KBM-7 (cell line): ENCODE measurements around the gene RHOT2.
A peak's percentile ranks its signal among the peaks of the same experiment; 100 is the strongest.

ENCODE experiments used
- DNase-seq: peaks from one replicate; pipeline ENCODE4 v3.0.0-alpha.2; 2015
- in situ Hi-C: fragments of 300-500 bp; cut with MboI; formaldehyde crosslinking; loops from 2 replicates; pipeline ENCODE4 v1.14.3; 2020; ENCODE audit warnings: low sequenced_read_pairs, low pct_unique_long_range_greater_than_20kb, mixed read lengths

Gene RHOT2

DNA sequence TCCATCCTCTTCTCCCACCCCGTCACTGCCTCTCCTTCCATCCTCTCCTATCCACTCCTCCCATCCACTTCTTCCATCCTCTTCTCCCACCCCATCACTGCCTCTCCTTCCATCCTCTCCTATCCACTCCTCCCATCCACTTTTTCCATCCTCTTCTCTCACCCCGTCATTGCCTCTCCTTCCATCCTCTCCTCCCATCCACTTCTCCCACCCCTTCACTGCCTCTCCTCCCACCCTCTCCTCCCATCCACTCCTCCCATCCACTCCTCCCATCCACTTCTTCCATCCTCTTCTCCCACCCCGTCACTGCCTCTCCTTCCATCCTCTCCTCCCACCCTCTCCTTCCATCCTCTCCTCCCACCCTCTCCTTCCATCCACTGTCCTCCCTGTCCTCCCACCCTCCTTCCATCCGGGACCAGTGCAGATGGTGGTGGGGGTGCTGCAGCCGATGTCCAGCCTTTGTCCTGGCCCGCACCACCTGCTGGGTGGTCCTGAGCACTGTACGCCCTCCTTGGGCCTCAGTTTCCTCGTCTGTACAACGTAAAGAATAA lies 36.0 kb upstream of the RHOT2 start:
- in situ Hi-C loops = no loop called here
- no peak for DNase-seq

- in situ Hi-C loops = no loop called here
- no peak for DNase-seq
Measured at GRCh38 chr16:632486-633335, 35.2 kb upstream of the RHOT2 start.

- no peak for DNase-seq
- in situ Hi-C loops = no loop called here
Measured at GRCh38 chr16:633336-634050, 34.4 kb upstream of the RHOT2 start.

DNA sequence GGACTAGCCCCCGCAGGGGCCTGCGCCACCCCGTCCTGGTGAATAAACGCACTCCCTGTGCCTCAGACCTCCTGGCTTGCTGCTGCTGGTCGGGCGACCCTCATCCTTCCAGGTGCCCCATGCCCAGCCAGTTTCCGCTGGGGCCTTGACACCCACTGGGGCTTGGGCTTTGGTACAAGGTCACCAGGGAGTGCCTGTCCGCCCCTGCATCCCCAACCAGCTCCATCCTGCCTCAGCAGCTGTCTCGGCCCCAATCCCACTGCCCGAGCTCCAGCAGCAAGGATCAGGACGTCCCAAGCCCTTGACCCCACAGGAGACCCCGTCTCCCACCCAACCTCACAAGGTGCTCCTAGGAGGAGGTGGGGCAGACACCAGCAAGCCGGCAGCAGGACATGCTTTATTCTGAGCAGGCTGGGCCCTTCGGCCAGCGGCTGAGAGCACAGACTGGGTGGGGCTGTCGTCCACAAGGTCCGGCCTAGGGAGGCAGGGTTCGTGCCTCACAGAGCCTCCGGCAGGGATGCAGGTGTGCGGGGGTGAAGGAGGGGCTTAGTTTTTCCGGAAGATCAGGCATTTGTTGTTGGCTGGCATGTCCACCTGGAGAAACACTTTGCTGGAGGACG lies 33.8 kb upstream of the RHOT2 start:
- no peak for DNase-seq
- in situ Hi-C loops = no loop called here

- DNase-seq = no peak
- in situ Hi-C loops = no loop called here
Measured at GRCh38 chr16:634996-635395, 32.9 kb upstream of the RHOT2 start.

- in situ Hi-C loops = no loop called here
- DNase-seq = no peak
Measured at GRCh38 chr16:635573-636205, 32.2 kb upstream of the RHOT2 start.

DNA sequence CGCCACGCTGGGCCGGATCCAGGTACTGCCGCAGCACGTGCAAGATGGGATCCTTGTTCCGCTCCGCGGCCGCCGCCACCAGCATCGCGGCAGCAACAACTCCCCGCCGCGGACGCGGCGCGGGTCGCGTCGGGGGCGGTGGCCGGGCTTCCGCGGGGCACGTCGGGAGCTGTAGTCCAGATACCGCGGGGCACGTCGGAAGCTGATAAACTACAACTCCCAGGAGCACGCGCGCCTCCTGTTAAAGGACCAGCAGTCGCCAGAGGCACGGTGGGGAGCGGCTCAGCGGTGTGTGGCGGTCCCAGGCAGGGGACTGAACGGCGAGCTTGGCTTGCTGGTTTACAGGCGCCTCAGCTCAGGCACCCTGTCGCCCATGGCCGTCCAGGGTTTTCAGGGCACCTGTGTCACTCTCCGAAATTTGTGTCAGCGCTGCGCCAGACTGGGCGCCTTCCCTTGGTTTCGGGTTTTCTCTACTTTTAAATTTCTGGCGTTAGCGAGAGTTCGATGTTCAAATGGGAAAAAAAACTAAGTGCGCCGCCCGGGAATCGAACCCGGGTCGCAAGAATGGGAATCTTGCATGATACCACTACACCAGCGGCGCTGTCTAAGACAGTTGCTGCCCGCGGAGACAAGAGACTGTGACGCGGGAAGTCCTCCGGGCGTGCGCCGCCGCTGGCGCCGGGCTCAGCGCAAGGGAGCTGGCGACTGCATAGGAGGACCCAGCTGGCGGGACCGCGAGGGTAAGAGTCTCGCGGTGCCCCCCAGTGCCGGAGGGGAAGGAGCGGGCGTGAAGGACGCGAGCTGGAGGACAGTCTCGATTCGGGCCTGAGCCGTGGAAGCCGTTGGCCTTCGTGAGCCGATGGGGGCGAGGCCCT lies 31.5 kb upstream of the RHOT2 start, which contains the start of gene METTL26:
Gene METTL26 (minus strand): TSS at position 100 of the 875 bp plus-strand sequence. CDS start 15 bp downstream, at position 85.
- peak; percentile 96 for DNase-seq
- in situ Hi-C loops = no loop called here

GRCh38 chr16:637081-638018 lies 30.6 kb upstream of the RHOT2 start:
- peak; percentile 32 for DNase-seq

GRCh38 chr16:638034-638543 lies 29.8 kb upstream of the RHOT2 start:
- DNase-seq = no peak
- in situ Hi-C loops = no loop called here

More at GRCh38 chr16:637081-638018, 30.6 kb upstream of the RHOT2 start:
- in situ Hi-C loops = no loop called here

GRCh38 chr16:638836-639235 lies 29.1 kb upstream of the RHOT2 start:
- in situ Hi-C loops = no loop called here
- DNase-seq = no peak

GRCh38 chr16:640614-641013 lies 27.3 kb upstream of the RHOT2 start:
- no peak for DNase-seq
- in situ Hi-C loops = no loop called here

- peak; percentile 86 for DNase-seq
- in situ Hi-C loops = no loop called here
Measured at GRCh38 chr16:641326-642188, 26.4 kb upstream of the RHOT2 start, which contains the start of gene MCRIP2. Gene MCRIP2 (plus strand): TSS chr16:641828. CDS start chr16:641992, 164 bp downstream.

DNA sequence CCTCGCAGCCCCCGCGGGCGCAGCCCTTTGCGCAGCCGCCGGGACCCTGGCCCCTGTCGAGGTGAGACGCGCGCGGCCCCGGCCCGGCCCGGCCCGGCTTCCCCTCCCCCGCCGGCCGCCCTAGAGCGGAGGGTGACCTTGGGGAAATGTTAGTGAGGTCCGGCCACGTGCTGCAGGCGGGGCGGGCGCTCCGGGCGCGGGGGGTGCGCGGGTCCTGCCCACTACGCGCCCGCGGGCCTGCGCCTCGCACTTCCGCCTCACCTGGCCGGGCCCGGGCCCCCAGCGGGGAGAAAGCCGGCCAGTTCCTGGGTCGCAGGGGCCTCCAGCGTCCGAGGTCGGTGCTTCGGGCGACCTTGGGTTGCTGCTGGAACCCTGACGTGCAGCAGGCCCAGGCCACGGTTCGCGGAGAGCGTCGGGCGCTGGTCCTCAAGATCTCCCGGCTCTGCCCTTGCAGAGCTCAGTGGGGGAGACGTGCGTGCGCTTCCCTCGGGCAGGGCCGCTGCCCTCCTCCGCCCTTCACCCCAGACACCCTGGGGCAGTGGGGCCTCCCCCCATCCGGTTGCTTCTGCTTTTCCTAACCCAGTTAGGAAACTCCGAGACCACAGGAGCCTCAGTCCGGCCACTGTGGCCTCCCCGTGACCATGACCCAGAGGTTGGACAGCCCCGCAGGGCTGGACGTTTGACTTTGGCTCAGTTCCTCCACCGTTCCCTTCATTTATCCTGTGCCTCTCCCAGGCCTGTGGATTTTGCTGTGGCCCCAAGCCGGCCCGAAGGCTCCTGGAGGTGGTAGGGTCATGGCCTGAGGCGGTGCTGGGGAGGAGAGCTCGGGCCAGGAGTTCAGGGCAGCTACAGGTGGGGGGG lies 25.5 kb upstream of the RHOT2 start:
- in situ Hi-C loops = no loop called here
- peak; percentile 62 for DNase-seq

DNA sequence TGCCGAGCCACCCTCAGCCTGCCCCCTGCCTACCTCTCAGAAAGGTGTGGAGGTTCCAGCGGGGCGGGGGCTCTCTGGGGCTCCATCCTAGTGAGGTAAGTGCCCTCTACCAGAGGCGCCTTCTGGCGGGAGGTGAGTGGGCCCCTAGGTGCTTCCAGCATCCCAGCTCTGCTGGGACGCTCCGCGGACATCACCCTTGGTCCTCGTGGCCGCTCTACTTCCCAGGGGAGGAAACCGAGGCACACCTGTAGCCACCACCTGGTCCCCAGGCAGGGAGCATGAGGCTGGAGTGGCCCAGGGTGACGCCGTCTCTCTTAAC lies 24.9 kb upstream of the RHOT2 start:
- in situ Hi-C loops = no loop called here
- DNase-seq = no peak

- no peak for DNase-seq
- in situ Hi-C loops = no loop called here
Measured at GRCh38 chr16:644556-644955, 23.4 kb upstream of the RHOT2 start.
